Gastroesophageal sphincter (tissue), 3 donors: ENCODE data around the gene C1orf116.

Experiments
- CTCF ChIP-seq, 4 experiments: fragments of 200-600 bp in 2 of 4; fragments of 450-650 bp in 2 of 4; sonication (generic) in 1 of 4; IDR thresholded peaks; one replicate each; pipeline ENCODE4 v1.5.1; 2017 to 2019; ENCODE audit warnings: antibody characterized with exemption in 4 of 4, mild to moderate bottlenecking in 2 of 4, moderate library complexity in 2 of 4
- EP300 ChIP-seq: sonication (generic); formaldehyde crosslinking; IDR thresholded peaks from one replicate; pipeline ENCODE4 v1.6.1; 2017; ENCODE audit warnings: antibody characterized with exemption, mild to moderate bottlenecking
- POLR2A ChIP-seq, 2 donors: fragments of 450-650 bp; IDR thresholded peaks; one replicate each; pipeline ENCODE4 v1.6.1; 2017; ENCODE audit warnings: antibody characterized with exemption in 2 of 2, mild to moderate bottlenecking in 2 of 2, moderate library complexity in 1 of 2
- POLR2AphosphoS5 ChIP-seq: sonication (generic); formaldehyde crosslinking; IDR thresholded peaks from one replicate; pipeline ENCODE4 v1.6.1; 2017; ENCODE audit warnings: antibody characterized with exemption

GRCh38 chr1:206986885-206987284, 45.7 kb downstream of the C1orf116 start:
- TF ChIP-seq CTCF (IDR thresholded peaks at IDR 0.05) (no peak), POLR2A (IDR thresholded peaks at IDR 0.05) (no peak), POLR2AphosphoS5 (no peak), EP300 (no peak)
